Measurements from ENCODE around the gene TOM1L1.

DNA sequence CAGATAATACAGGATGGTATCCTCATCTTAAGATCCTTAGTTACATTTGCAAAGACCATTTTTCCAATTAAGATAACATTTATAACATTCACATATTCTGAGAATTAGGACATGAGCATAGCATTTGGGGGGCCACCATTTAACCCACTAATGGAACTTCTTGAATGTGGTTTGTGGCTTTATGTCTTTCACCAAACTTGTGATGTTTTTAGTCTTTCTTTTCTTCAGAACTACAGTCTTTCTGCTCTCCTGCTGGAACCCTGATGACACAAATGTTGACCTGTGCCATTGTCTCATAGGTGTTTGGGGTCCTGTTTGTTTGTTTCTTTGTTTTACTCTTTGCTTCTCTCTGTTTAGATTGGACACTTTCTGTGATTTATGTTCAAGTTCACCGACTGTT is 44.6 kb downstream of the TOM1L1 start:
- TF ChIP-seq, protein P1, sequence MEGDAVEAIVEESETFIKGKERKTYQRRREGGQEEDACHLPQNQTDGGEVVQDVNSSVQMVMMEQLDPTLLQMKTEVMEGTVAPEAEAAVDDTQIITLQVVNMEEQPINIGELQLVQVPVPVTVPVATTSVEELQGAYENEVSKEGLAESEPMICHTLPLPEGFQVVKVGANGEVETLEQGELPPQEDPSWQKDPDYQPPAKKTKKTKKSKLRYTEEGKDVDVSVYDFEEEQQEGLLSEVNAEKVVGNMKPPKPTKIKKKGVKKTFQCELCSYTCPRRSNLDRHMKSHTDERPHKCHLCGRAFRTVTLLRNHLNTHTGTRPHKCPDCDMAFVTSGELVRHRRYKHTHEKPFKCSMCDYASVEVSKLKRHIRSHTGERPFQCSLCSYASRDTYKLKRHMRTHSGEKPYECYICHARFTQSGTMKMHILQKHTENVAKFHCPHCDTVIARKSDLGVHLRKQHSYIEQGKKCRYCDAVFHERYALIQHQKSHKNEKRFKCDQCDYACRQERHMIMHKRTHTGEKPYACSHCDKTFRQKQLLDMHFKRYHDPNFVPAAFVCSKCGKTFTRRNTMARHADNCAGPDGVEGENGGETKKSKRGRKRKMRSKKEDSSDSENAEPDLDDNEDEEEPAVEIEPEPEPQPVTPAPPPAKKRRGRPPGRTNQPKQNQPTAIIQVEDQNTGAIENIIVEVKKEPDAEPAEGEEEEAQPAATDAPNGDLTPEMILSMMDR (IDR thresholded peaks at IDR 0.05): no peak
- no peak for TF ChIP-seq POLR2AphosphoS5 (IDR thresholded peaks at IDR 0.05)
